Activated B cell treated with CpG ODN at 0.5 μM for 24 hours (primary cell): ENCODE results near the gene SMARCA4. TPM values are rescaled to one million over a fixed set of nuclear protein-coding genes. Genes with fewer than 3 reads are reported as not detected.
"Not testable (repeated sequence)": the region's sequence is repeated elsewhere in the genome, so short reads cannot be mapped to it uniquely, and the experiment has no call there.

Source experiments
- ATAC-seq: fragments of 200-7000 bp; cut with Tn5 transposase; one replicate; pipeline ENCODE4 v1.10.0; 2021; ENCODE audit warnings: low read depth, mild to moderate bottlenecking, moderate library complexity
- CTCF ChIA-PET: fragments of 350-600 bp; sonication (Branson Sonifier 250); formaldehyde crosslinking; loops from one replicate; lab custom pipeline; 2021; ENCODE audit warnings: antibody characterized with exemption; lab: Charles Lee
- POLR2A ChIA-PET: fragments of 350-600 bp; sonication (Branson Sonifier 250); formaldehyde crosslinking; loops from one replicate; lab custom pipeline; 2021; ENCODE audit warnings: antibody characterized with exemption; lab: Charles Lee
- DNase-seq: peaks from one replicate; pipeline ENCODE4 v3.0.0; 2022
- H3K27ac Mint-ChIP-seq: one replicate; pipeline ENCODE4 v1.8.0; 2020; ENCODE audit warnings: mixed read lengths
- H3K27me3 Mint-ChIP-seq: one replicate; pipeline ENCODE4 v1.8.0; 2021; ENCODE audit warnings: mixed read lengths
- H3K36me3 Mint-ChIP-seq: one replicate; pipeline ENCODE4 v1.8.0; 2021; ENCODE audit warnings: low read depth, mixed read lengths
- H3K4me1 Mint-ChIP-seq: one replicate; pipeline ENCODE4 v1.8.0; 2021; ENCODE audit warnings: mixed read lengths
- H3K4me3 Mint-ChIP-seq: one replicate; pipeline ENCODE4 v1.8.0; 2020; ENCODE audit warnings: mild to moderate bottlenecking, mixed read lengths
- H3K9me3 Mint-ChIP-seq: one replicate; pipeline ENCODE4 v1.8.0; 2020; ENCODE audit warnings: mixed read lengths
- intact Hi-C: fragments of 100-400 bp; cut with micrococcal nuclease; formaldehyde crosslinking; loops from one replicate; pipeline ENCODE4 v1.15.1; 2024
- total RNA-seq: library from RNA; stranded (reverse); gene quantifications from 2 replicates; pipeline ENCODE4 v1.2.3, GENCODE V29; 2022
- TF ChIP-seq, protein P1 (sequence below): fragments of 200-600 bp; IDR thresholded peaks from one replicate; pipeline ENCODE4 v1.8.0; 2022; ENCODE audit warnings: antibody characterized with exemption, mild to moderate bottlenecking

SMARCA4 gene
- total RNA-seq, 1 donor from 2014 or later = 93.6 TPM

- Mint-ChIP-seq H3K4me1 (no peaks in the 10 kb centered on the region), H3K36me3 (peaks cover 20% of the 10 kb centered on the region), H3K4me3 (no peak overlapping the region), H3K27me3 (peaks cover 2% of the 10 kb centered on the region), H3K27ac (no peak overlapping the region), H3K9me3 (peaks cover 6% of the 10 kb centered on the region)
- intact Hi-C loops = no loop called here
- TF ChIP-seq, protein P1, sequence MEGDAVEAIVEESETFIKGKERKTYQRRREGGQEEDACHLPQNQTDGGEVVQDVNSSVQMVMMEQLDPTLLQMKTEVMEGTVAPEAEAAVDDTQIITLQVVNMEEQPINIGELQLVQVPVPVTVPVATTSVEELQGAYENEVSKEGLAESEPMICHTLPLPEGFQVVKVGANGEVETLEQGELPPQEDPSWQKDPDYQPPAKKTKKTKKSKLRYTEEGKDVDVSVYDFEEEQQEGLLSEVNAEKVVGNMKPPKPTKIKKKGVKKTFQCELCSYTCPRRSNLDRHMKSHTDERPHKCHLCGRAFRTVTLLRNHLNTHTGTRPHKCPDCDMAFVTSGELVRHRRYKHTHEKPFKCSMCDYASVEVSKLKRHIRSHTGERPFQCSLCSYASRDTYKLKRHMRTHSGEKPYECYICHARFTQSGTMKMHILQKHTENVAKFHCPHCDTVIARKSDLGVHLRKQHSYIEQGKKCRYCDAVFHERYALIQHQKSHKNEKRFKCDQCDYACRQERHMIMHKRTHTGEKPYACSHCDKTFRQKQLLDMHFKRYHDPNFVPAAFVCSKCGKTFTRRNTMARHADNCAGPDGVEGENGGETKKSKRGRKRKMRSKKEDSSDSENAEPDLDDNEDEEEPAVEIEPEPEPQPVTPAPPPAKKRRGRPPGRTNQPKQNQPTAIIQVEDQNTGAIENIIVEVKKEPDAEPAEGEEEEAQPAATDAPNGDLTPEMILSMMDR = no peak
- ATAC-seq (no peak), DNase-seq (no peak)
- POLR2A ChIA-PET = no interaction called here
- CTCF ChIA-PET = no interaction called here
Measured at GRCh38 chr19:11067356-11068113, 106.7 kb downstream of the SMARCA4 start.

- CTCF ChIA-PET = no interaction called here
- TF ChIP-seq, protein P1 = no peak
- Mint-ChIP-seq H3K27me3 (peaks cover 8% of the 10 kb centered on the region), H3K4me3 (no peak overlapping the region), H3K9me3 (peaks cover 6% of the 10 kb centered on the region), H3K36me3 (peaks cover 11% of the 10 kb centered on the region), H3K27ac (no peak overlapping the region), H3K4me1 (peaks cover 7% of the 10 kb centered on the region)
- POLR2A ChIA-PET = no interaction called here
- ATAC-seq (no peak), DNase-seq (no peak)
- intact Hi-C loops = no loop called here
Measured at GRCh38 chr19:11069561-11069960, 108.7 kb downstream of the SMARCA4 start.

DNA sequence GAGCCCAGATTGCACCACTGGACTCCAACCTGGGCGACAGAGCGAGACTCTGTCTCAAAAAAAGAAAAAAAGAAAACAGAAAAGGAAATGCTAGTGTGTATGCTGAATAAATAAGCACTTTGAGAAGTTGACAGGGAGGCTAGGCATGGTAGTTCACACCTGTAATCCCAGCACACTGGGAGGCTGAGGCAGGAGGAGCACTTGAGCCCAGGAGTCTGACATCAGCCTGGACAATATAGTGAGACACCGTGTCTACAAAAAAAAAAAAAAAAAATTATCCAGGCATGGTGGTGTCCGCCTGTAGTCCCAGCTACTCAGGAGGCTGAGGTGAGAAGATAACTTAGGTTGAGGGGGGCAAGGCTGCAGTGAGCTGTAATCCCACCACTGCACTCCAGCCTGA, 109.3 kb downstream of the SMARCA4 start:
- peaks cover 6% of the 10 kb centered on the region for H3K9me3 Mint-ChIP-seq
- DNase-seq (no peak), ATAC-seq (no peak)
- ChIA-PET POLR2A (no interaction called here), CTCF (no interaction called here)
- H3K27me3 Mint-ChIP-seq = peaks cover 11% of the 10 kb centered on the region
- H3K36me3 Mint-ChIP-seq = peaks cover 8% of the 10 kb centered on the region
- no peak overlapping the region for H3K4me3 Mint-ChIP-seq
- TF ChIP-seq, protein P1 = no peak
- peaks cover 11% of the 10 kb centered on the region for H3K4me1 Mint-ChIP-seq
- H3K27ac Mint-ChIP-seq = no peak overlapping the region
- intact Hi-C loops = no loop called here

DNA sequence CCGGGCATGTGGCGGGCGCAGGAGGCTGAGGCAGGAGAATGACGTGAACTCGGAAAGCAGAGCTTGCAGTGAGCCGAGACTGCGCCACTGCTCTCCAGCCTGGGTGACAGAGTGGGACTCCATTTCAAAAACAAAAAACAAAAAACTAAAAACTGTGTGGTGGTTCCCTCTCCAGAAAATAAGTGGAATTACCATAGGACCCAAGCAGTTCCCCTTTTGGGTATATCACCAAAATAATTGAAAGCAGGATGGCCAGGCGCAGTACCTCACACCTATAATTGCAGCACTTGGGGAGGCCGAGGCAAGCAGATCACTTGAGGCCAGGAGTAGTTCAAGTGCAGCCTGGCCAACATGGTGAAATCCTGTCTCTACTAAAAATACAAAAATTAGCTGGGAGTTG, 112.7 kb downstream of the SMARCA4 start:
- intact Hi-C loops = no loop called here
- H3K4me3 Mint-ChIP-seq = no peak overlapping the region
- ATAC-seq = no peak

GRCh38 chr19:11076792-11077191, 116.0 kb downstream of the SMARCA4 start:
- peaks cover 12% of the 10 kb centered on the region for H3K4me1 Mint-ChIP-seq
- intact Hi-C loops, POLR2A ChIA-PET, ATAC-seq, H3K9me3 Mint-ChIP-seq, CTCF ChIA-PET, H3K27ac Mint-ChIP-seq, H3K4me3 Mint-ChIP-seq, DNase-seq, H3K36me3 Mint-ChIP-seq: not testable (repeated sequence)
- H3K27me3 Mint-ChIP-seq = peaks cover 25% of the 10 kb centered on the region

More for the DNA sequence above, 112.7 kb downstream of the SMARCA4 start:
- peaks cover 12% of the 10 kb centered on the region for H3K4me1 Mint-ChIP-seq
- ChIA-PET CTCF (no interaction called here), POLR2A (no interaction called here)
- H3K27me3 Mint-ChIP-seq = peaks cover 21% of the 10 kb centered on the region
- no peak overlapping the region for H3K27ac Mint-ChIP-seq
- no peak for DNase-seq
- no peaks in the 10 kb centered on the region for H3K36me3 Mint-ChIP-seq
- TF ChIP-seq, protein P1 = no peak
- H3K9me3 Mint-ChIP-seq = no peaks in the 10 kb centered on the region
